SK-N-SH (cell line): ENCODE results near the gene CTSZ. TPM values are rescaled to one million over a fixed set of nuclear protein-coding genes. Genes with fewer than 3 reads are reported as not detected.
"Not testable (repeated sequence)": the region's sequence is repeated elsewhere in the genome, so short reads cannot be mapped to it uniquely, and the experiment has no call there.

Experiments
- CTCF ChIA-PET: fragments of 300-600, 350-600 bp; formaldehyde crosslinking; extraction: SDS; loops from one replicate; lab custom pipeline; 2021; lab: Yijun Ruan, JAX
- POLR2A ChIA-PET: fragments of 350-600 bp; sonication (Branson Sonifier 250); formaldehyde crosslinking; extraction: SDS; loops from one replicate; lab custom pipeline; 2020; ENCODE audit warnings: antibody characterized with exemption, inconsistent platforms; lab: Yijun Ruan, JAX
- DNase-seq: peaks from one replicate; pipeline ENCODE4 v3.0.0; 2012
- H2AFZ ChIP-seq: fragments of 200-600 bp; sonication (generic); 2 replicates; pipeline ENCODE4 v1.8.1; 2016; ENCODE audit warnings: antibody characterized with exemption, mild to moderate bottlenecking, low read depth
- H3F3A ChIP-seq: fragments of 200-600 bp; sonication (generic); replicated peaks from 2 replicates; pipeline ENCODE3; 2016; ENCODE audit warnings: antibody characterized with exemption, mild to moderate bottlenecking; ENCODE audit not compliant: insufficient read depth
- H3K27ac ChIP-seq, 2 experiments: fragments of 200-500 bp in 1 of 2; fragments of 200-600 bp in 1 of 2; sonication (Bioruptor generic) in 1 of 2; sonication (generic), shearing (Covaris generic) in 1 of 2; 2 replicates each; pipeline versions ENCODE4 v1.5.1 to v1.6.1; 2014 to 2016; ENCODE audit warnings: low read depth in 2 of 2, inconsistent platforms in 1 of 2, low read length in 1 of 2, mild to moderate bottlenecking in 1 of 2, mixed read lengths in 1 of 2
- H3K27me3 ChIP-seq: fragments of 200-600 bp; sonication (generic), shearing (Covaris generic); 2 replicates; pipeline ENCODE4 v1.6.1; 2016; ENCODE audit warnings: mixed run types; ENCODE audit not compliant: insufficient read depth
- H3K36me3 ChIP-seq, 2 experiments: fragments of 200-500 bp in 1 of 2; fragments of 200-600 bp in 1 of 2; sonication (Bioruptor generic) in 1 of 2; sonication (generic) in 1 of 2; replicated peaks in 1 of 2; 2 replicates each; pipeline versions ENCODE3 to v1.5.1; 2014 to 2016; ENCODE audit warnings: low read length in 1 of 2, mild to moderate bottlenecking in 1 of 2; ENCODE audit not compliant: insufficient read depth in 2 of 2, control insufficient read depth in 1 of 2
- H3K4me1 ChIP-seq, 2 experiments: fragments of 200-500 bp in 1 of 2; fragments of 200-600 bp in 1 of 2; sonication (Bioruptor generic) in 1 of 2; sonication (generic), shearing (Covaris generic) in 1 of 2; 2 replicates each; pipeline versions ENCODE4 v1.5.1 to v1.6.1; 2014 to 2016; ENCODE audit warnings: low read depth in 1 of 2, low read length in 1 of 2, mixed run types in 1 of 2; ENCODE audit not compliant: insufficient read depth in 2 of 2, control insufficient read depth in 1 of 2
- H3K4me2 ChIP-seq: fragments of 200-600 bp; sonication (generic), shearing (Covaris generic); 2 replicates; pipeline ENCODE4 v1.6.1; 2017; ENCODE audit warnings: mixed run types
- H3K4me3 ChIP-seq, 2 experiments: fragments of 200-500 bp in 1 of 2; fragments of 200-600 bp in 1 of 2; sonication (Bioruptor generic) in 1 of 2; sonication (generic), shearing (Covaris generic) in 1 of 2; 2 replicates each; pipeline versions ENCODE4 v1.5.1 to v1.8.1; 2014 to 2016; ENCODE audit warnings: low read depth in 2 of 2, inconsistent platforms in 1 of 2, low read length in 1 of 2, mild to moderate bottlenecking in 1 of 2, mixed read lengths in 1 of 2, moderate library complexity in 1 of 2
- H3K79me2 ChIP-seq: fragments of 200-600 bp; sonication (generic); 2 replicates; pipeline ENCODE4 v1.8.1; 2017; ENCODE audit warnings: mild to moderate bottlenecking; ENCODE audit not compliant: insufficient read depth
- H3K9ac ChIP-seq: fragments of 200-600 bp; sonication (generic); 2 replicates; pipeline ENCODE4 v1.6.1; 2017; ENCODE audit warnings: mixed run types
- H3K9me2 ChIP-seq: fragments of 200-600 bp; sonication (generic); 2 replicates; pipeline ENCODE4 v1.6.1; 2017; ENCODE audit warnings: mixed run types
- H3K9me3 ChIP-seq: fragments of 200-600 bp; sonication (generic); 2 replicates; pipeline ENCODE4 v1.6.1; 2017; ENCODE audit warnings: mixed run types, mild to moderate bottlenecking, moderate library complexity
- H4K20me1 ChIP-seq: fragments of 200-600 bp; sonication (generic); 2 replicates; pipeline ENCODE4 v1.6.1; 2017; ENCODE audit warnings: mild to moderate bottlenecking, mixed run types; ENCODE audit not compliant: insufficient read depth
- CHD2 ChIP-seq: fragments of 150-350 bp; IDR thresholded peaks from 2 replicates; pipeline ENCODE4 v1.6.1; 2018; ENCODE audit warnings: low read length; ENCODE audit not compliant: partially characterized antibody
- ELF1 ChIP-seq: IDR thresholded peaks from 2 replicates; pipeline ENCODE4 v1.4.0; 2012
- EZH2phosphoT487 ChIP-seq: fragments of 200-600 bp; sonication (generic); IDR thresholded peaks from 2 replicates; pipeline ENCODE4 v1.6.1; 2017; ENCODE audit warnings: low read depth, mixed run types, mild to moderate bottlenecking, antibody characterized with exemption, moderate library complexity, borderline replicate concordance
- FOSL2 ChIP-seq: IDR thresholded peaks from 2 replicates; pipeline ENCODE4 v1.4.0; 2012; ENCODE audit warnings: low read depth, mild to moderate bottlenecking, moderate library complexity, borderline replicate concordance
- FOXM1 ChIP-seq: IDR thresholded peaks from 2 replicates; pipeline ENCODE4 v1.4.0; 2012; ENCODE audit warnings: low read depth, mild to moderate bottlenecking
- JUND ChIP-seq: IDR thresholded peaks from 2 replicates; pipeline ENCODE4 v1.4.0; 2012
- MXI1 ChIP-seq: IDR thresholded peaks from 2 replicates; pipeline ENCODE4 v1.6.1; 2012; ENCODE audit warnings: mild to moderate bottlenecking, low read depth, low read length, improper control_type of control experiment
- NFIC ChIP-seq: IDR thresholded peaks from 2 replicates; pipeline ENCODE4 v1.4.0; 2012; ENCODE audit warnings: borderline replicate concordance
- NRF1 ChIP-seq: IDR thresholded peaks from 2 replicates; pipeline ENCODE4 v1.6.1; 2012; ENCODE audit warnings: low read depth, mild to moderate bottlenecking, low read length
- RAD21 ChIP-seq: IDR thresholded peaks from 2 replicates; pipeline ENCODE4 v1.6.1; 2012; ENCODE audit warnings: mild to moderate bottlenecking, low read length
- RCOR1 ChIP-seq: fragments of 150-350 bp; IDR thresholded peaks from 2 replicates; pipeline ENCODE4 v1.6.1; 2017; ENCODE audit warnings: antibody characterized with exemption, low read length
- RXRA ChIP-seq: IDR thresholded peaks from 2 replicates; pipeline ENCODE4 v1.4.0; 2012; ENCODE audit warnings: low read depth, mild to moderate bottlenecking, borderline replicate concordance
- SIN3A ChIP-seq: IDR thresholded peaks from 2 replicates; pipeline ENCODE4 v1.6.1; 2012; ENCODE audit warnings: low read depth, mild to moderate bottlenecking, low read length, moderate library complexity, borderline replicate concordance
- TCF12 ChIP-seq: IDR thresholded peaks from 2 replicates; pipeline ENCODE4 v1.4.0; 2012
- WGBS: methylation state at CpG from one replicate; pipeline ENCODE4 v1.1.6; 2017; ENCODE audit warnings: low lambda C conversion rate; 5-methylcytosine and 5-hydroxymethylcytosine counted together
- polyA plus RNA-seq, 3 experiments: library from polyadenylated mRNA; depleted of rRNA; stranded (reverse); fragments of >200 nt; gene quantifications; 2 replicates each; pipeline ENCODE4 v1.2.3, GENCODE V29; 2012
- TF ChIP-seq, protein P1 (sequence below): fragments of 150-350 bp; IDR thresholded peaks from 2 replicates; pipeline ENCODE4 v1.6.1; 2017; ENCODE audit warnings: antibody characterized with exemption, low read length, low read depth, borderline replicate concordance
- TF ChIP-seq, protein P2 (sequence below): IDR thresholded peaks from 2 replicates; pipeline ENCODE4 v1.4.0; 2012; ENCODE audit warnings: low read depth, borderline replicate concordance
- TF ChIP-seq, protein P3 (sequence below): IDR thresholded peaks from 2 replicates; pipeline ENCODE4 v1.4.0; 2012; ENCODE audit warnings: low read depth, borderline replicate concordance

The CTSZ gene
- polyA plus RNA-seq, 1 of the 3 experiments (the other 2 are of a cell fraction): 0.03 TPM

DNA sequence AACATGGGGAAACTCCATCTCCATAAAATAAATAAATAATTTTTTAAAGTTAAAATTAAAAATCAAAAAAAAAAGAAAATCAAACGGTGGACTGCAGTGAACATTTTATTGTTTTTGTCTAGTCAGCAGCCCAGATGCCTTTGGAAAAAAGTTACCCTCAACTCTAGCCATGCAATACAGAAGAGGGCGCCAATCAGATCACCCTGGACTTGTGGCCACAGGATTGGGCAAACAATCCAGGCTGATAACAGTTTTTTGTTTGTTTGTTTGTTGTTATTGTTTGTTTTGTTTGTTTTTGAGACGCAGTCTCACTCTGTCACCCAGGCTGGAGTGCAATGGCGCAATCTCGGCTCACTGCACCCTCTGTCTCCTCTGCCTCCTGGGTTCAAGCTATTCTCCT lies 56.5 kb downstream of the CTSZ start:
- Histone ChIP-seq H3K9me3 (no peaks in the 10 kb centered on the region), H3K4me1 (no peaks in the 10 kb centered on the region), H3F3A (no peaks in the 10 kb centered on the region), H2AFZ (no peak overlapping the region), H3K4me2 (no peak overlapping the region), H3K79me2 (no peaks in the 10 kb centered on the region), H3K4me3 (no peak overlapping the region), H3K9me2 (no peaks in the 10 kb centered on the region), H3K27ac (no peak overlapping the region), H3K9ac (no peak overlapping the region), H3K36me3 (no peaks in the 10 kb centered on the region), H4K20me1 (no peaks in the 10 kb centered on the region), H3K27me3 (no peaks in the 10 kb centered on the region; the same call in 1 of the 2 replicates)
- CTCF ChIA-PET: interaction anchor here (1.2 to 1.4 kb wide), 2 partner anchors 20 to 545 kb away, joined by 3 to 4 read pairs; no protein-coding TSS in a partner anchor
- TF ChIP-seq RAD21: no peak
- WGBS: 71% methylated on average over 5 of the region's 5 CpGs
- DNase-seq: no peak
- POLR2A ChIA-PET: no interaction called here

DNA sequence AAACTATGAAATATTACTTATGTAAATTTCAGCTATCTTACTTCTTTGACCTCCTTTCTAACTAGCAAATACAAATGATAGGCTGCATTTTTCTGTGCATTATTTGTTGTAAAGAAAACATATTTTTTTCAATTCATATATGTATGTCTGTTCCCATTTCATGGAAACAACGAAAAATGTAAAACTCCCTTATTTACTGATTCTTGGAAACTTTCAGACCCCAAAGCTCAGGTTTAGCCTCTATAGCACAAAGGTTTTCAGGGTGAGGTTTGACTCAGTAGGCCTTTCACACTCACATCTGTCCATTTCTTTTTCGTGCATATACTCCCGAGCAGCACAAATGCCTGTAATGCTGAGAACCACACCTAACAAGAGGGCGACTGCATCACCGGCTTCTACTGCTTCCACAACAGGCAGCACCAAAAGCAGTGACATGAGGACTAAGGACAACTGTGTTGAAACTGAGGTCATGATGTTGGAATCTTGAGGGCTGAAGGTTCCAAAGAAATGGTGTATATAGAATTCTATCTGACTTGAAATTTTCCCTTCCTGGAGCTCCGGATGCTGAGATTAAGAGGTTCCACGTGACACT lies 59.2 kb downstream of the CTSZ start:
- H3K36me3 ChIP-seq, H3K9ac ChIP-seq, H3K27ac ChIP-seq, H4K20me1 ChIP-seq, H3K4me2 ChIP-seq, H3K4me3 ChIP-seq, H3K79me2 ChIP-seq, H3K4me1 ChIP-seq, H3F3A ChIP-seq, CTCF ChIA-PET, H3K9me2 ChIP-seq, DNase-seq, POLR2A ChIA-PET, H3K27me3 ChIP-seq, H3K9me3 ChIP-seq, H2AFZ ChIP-seq: not testable (repeated sequence)
- 71% methylated on average over 7 of the region's 7 CpGs for WGBS

DNA sequence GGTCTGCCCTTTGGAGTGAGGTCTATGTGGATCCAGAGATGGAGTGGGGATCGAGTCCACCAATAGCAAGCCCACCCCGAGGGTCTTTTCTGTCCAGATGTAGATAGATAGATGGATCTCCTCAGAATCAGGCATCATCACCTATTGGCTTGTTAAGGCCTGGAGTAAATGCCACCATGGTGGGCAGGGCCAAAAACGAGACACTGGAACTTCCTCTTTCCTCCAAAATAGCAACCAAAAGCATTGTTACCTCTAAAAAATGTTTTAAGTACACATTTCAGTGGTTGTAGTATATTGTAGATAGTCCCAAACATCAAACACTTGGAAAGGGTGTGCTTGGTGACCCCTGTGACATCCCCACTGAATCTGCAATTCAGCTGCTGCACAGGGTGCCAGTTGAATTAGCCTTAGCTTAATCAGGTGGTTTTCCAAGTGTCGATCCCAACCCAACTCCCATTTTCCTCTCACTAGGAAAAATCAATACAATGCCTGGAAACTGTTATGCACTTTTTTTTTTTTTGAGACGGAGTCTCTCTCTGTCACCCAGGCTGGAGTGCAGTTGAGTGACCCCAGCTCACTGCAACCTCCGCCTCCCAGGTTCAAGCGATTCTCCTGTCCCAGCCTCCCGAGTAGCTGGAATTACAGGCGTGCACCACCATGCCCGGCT lies 61.0 kb downstream of the CTSZ start:
- Histone ChIP-seq H3K4me3 (no peak overlapping the region), H3K4me2 (no peak overlapping the region), H3K79me2 (no peaks in the 10 kb centered on the region), H3K36me3 (no peaks in the 10 kb centered on the region), H3K27ac (no peak overlapping the region), H3K9me3 (no peaks in the 10 kb centered on the region), H3F3A (no peaks in the 10 kb centered on the region), H3K9me2 (no peaks in the 10 kb centered on the region), H4K20me1 (no peaks in the 10 kb centered on the region), H3K4me1 (no peaks in the 10 kb centered on the region), H2AFZ (no peak overlapping the region), H3K27me3 (peaks cover 8% of the 10 kb centered on the region; the same call in 1 of the 2 replicates), H3K9ac (no peak overlapping the region)
- no peak for DNase-seq
- TF ChIP-seq, protein P1, sequence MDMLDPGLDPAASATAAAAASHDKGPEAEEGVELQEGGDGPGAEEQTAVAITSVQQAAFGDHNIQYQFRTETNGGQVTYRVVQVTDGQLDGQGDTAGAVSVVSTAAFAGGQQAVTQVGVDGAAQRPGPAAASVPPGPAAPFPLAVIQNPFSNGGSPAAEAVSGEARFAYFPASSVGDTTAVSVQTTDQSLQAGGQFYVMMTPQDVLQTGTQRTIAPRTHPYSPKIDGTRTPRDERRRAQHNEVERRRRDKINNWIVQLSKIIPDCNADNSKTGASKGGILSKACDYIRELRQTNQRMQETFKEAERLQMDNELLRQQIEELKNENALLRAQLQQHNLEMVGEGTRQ: no peak
- TF ChIP-seq EZH2phosphoT487 (no peak), ELF1 (no peak), NRF1 (no peak), CHD2 (no peak), FOSL2 (no peak), RXRA (no peak), MXI1 (no peak), NFIC (no peak), JUND (no peak), RAD21 (no peak), RCOR1 (no peak), TCF12 (no peak), SIN3A (no peak), FOXM1 (no peak)
- TF ChIP-seq, protein P2, sequence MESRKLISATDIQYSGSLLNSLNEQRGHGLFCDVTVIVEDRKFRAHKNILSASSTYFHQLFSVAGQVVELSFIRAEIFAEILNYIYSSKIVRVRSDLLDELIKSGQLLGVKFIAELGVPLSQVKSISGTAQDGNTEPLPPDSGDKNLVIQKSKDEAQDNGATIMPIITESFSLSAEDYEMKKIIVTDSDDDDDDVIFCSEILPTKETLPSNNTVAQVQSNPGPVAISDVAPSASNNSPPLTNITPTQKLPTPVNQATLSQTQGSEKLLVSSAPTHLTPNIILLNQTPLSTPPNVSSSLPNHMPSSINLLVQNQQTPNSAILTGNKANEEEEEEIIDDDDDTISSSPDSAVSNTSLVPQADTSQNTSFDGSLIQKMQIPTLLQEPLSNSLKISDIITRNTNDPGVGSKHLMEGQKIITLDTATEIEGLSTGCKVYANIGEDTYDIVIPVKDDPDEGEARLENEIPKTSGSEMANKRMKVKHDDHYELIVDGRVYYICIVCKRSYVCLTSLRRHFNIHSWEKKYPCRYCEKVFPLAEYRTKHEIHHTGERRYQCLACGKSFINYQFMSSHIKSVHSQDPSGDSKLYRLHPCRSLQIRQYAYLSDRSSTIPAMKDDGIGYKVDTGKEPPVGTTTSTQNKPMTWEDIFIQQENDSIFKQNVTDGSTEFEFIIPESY: no peak
- TF ChIP-seq, protein P3, sequence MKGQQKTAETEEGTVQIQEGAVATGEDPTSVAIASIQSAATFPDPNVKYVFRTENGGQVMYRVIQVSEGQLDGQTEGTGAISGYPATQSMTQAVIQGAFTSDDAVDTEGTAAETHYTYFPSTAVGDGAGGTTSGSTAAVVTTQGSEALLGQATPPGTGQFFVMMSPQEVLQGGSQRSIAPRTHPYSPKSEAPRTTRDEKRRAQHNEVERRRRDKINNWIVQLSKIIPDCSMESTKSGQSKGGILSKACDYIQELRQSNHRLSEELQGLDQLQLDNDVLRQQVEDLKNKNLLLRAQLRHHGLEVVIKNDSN: no peak
- ChIA-PET CTCF (no interaction called here), POLR2A (no interaction called here)
- 68% methylated on average over 10 of the region's 10 CpGs for WGBS
